GM19043 (cell line): ENCODE data around the gene ADAMTS14.

ENCODE experiments used
- ATAC-seq: cut with Tn5 transposase; IDR thresholded peaks from one replicate; pipeline ENCODE4 v1.9.1; 2021; ENCODE audit warnings: low read depth; ENCODE audit not compliant: unreplicated experiment

The ADAMTS14 gene

DNA sequence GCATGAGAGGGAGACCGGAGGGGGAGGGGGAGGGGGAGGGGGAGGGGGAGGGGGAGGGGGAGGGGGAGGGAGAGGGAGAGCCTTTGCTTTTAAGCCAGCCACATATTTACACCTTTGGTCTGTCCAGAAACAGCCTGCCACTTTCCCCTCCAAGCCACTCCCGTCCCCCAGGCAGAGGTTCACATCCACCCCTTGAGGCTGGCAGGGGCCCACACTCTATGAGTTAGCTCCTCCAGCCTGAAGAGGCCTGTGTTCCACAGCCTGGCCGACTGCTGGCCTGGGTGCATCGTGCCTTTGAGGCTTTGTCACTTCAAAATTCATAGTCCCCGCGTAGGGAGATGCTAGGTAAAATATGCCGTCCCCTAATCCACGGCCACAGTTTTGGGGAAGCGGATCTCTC lies 16.5 kb downstream of the ADAMTS14 start:
- no peak for ATAC-seq

DNA sequence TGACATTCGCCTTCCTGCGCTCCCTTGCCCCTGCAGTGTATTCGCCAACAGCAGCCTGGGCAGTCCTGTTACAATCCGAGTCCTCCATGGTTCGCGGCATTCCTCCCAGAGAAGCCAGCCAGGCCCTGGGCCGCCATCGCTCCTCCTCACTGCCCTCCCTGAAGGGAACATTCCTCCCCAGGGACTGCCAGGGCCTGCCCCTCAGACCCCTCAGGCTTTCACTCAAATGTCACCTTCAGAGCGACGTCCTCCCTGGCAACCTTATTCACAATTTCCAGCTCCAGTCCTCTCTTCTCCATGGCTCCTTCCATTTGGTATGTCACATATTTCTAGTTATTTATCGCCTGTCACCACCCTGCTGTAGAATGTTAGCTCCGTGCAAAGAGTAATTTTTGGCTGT lies 17.4 kb downstream of the ADAMTS14 start:
- no peak for ATAC-seq

DNA sequence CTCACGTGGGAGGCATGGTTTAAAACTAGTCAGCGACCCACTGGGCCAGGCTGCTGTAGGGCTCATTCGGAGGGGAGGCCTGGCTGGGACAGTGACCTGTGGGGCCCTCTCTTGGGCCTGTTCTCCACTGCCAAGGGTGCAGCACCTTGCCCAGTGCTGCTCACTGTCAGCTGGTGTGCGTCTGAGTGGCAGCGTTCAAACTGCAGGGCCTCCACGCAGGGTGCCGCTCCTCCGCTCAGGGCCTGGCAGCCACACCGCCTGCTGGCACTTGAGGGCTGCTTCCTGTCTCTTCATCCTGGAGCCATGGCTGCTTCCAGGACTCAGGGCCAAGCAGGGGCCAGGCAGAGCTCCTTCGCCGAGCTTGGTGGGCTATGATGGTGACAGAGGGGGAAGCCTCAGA lies 18.3 kb downstream of the ADAMTS14 start:
- ATAC-seq, result no peak

DNA sequence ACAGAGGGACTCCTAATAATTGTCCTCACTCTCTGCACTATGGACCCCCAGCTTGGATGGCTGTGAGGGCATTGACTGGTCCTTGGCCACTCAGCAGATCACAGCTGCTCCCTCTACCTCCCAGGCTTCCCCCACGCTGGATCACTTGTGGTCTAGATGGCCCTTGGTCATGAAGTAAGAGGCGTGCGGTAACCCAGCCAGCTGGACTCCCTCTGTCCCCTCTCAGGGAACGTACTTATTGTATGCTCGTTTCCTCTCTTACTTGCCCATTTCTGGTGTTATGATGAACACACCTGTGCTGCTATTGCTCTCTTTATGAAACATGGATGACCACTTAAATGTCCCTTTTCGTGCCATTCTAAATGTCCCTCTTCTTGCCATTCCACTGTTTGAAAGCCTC lies 19.3 kb downstream of the ADAMTS14 start:
- no peak for ATAC-seq

DNA sequence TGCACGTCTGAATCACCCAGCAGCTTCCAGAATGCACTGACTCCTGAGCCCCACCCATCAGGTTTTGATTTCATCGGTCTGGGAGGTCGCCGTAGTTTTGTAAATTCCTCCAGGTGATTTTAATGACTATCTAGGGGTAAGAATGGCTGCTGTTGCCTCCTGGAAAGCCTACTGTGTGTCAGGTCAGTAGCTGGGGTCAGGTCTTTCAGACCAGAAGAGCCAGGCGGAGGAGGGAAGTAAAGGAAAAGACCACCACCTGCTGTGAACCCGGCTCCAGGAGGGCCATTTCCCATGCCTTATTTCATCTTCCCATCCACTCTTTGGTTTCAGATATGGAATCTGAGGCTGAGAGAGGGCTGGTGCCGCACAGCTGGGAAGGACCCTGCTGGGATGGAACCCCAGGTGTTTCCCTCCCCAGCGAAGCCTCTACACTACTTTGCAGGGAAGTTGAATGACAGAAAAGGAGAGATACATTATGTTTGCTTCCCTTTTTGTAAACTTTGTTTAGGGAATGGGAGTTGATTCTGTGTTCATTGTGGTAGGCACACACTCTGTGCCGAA lies 19.8 kb downstream of the ADAMTS14 start:
- ATAC-seq, result no peak

DNA sequence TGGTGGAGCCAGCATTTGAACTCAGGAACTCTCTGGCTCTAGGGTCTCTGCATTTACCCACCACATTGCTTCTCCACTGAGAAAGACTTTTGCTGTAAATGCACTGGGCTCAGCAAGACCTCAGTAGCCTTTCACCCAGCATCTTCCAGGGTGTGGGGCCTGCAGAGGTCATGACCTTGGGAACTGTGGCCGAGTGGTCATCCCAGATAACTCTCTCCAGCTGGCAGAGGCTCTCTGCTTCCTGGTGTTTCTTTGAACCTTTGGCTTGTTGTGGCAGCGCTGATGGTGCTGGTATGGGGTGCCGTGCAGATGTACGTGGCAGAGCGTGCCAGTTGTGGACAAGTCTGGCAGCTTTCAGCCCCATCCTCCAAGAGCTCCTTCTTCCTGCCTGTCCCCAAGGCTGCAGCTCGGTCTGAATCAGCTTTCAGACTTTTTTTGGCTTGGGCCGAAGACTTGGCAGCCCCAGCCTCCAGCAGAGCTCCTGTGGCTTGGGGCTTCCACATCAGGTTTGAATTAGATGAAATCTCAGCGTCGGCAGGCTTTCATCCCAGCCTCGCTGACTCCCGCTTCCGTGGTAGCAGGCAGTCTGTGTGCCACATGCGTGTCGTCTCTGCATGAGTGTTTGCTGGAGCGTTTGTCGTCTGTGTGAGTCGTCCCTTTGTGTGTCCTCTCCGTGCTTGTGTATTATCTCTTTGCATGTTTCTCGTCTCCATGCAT lies 21.5 kb downstream of the ADAMTS14 start:
- no peak for ATAC-seq

DNA sequence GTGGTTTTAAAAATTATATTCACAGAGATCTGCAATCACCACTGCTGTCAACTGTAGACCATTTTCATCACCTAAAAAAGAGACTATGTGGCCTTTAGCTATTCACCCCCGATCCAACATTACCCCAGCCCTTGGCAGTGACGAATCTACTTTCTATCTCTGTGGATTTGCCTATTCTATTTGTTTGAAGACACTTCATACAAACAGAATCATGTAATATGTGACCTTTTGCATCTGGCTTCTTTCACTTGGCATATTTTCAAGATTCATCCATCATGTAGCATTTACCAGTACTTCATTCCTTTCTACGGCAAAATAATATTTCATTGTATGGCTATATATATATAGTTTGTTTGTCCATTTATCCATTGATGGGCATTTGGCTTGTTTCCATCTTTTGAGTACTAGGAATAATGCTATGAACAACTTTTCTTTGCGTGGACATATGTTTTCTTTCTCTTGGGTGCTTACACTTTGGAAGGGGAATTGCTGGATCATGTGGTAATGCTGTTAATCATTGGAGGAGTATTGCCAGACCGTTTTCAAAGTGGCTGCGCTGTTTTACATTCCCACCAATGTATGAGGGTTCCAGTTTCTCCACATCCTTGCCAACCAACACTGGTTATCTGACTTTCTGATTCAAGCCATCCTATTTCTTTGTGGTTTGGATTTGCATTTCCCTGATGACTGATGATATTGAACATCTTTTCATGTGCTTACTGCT lies 22.3 kb downstream of the ADAMTS14 start:
- no peak for ATAC-seq

DNA sequence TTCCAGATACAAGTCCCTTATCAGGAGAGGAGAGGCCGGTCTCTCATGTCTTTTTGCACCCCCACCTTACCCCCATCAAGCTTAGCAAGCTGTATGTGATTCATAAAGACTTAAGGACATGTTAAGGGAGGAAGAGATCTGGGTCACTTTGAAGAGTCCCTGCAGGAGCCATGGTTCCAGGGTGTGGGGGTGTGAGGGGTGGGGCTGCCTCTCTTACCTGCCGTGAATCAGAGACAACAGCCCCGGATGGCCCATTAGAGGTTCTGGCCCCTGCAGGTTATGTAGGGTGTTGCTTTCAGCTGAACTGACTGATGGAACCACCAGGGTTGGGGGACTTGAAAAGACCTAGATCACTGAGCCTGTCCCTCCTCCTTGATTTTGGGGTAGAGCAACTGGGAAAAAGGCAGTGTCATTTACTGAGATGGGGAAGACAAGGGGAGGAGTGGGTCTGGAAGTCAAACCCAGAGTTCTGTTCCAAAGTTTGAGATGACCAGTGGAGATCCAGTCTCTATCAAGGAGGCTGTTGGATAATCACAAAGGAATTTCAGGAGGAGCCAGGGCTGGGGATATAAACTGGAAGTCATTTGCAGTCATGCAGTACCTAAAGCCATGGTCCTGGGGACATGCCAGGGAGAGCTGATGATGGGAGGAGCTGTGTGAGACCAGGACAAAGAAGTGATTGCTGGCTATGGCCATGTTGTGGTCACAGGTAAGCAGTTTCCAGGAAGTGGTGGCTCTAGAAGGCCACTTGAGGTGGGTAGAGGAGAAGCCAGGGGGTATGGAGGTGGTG lies 23.1 kb downstream of the ADAMTS14 start:
- no peak for ATAC-seq

DNA sequence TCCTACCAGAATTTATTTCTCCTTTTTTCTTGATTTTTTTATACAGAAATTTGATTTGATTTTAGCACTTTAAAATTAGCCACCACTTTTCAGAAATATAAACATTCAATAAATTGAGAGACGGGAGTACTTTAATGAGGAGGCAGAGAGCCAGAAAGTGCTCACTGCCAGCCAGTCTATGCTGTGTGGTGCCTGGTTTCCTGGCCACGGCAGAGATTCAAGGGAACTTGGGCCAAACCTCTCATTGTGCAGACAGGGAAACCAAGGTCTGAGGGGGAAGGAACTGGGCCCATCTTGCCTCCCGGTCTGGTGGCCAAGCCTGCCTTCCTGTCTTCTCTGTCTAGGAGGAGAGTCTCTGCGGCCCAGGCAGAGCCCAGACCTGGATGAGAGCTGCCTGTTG lies 25.9 kb downstream of the ADAMTS14 start:
- no peak for ATAC-seq

DNA sequence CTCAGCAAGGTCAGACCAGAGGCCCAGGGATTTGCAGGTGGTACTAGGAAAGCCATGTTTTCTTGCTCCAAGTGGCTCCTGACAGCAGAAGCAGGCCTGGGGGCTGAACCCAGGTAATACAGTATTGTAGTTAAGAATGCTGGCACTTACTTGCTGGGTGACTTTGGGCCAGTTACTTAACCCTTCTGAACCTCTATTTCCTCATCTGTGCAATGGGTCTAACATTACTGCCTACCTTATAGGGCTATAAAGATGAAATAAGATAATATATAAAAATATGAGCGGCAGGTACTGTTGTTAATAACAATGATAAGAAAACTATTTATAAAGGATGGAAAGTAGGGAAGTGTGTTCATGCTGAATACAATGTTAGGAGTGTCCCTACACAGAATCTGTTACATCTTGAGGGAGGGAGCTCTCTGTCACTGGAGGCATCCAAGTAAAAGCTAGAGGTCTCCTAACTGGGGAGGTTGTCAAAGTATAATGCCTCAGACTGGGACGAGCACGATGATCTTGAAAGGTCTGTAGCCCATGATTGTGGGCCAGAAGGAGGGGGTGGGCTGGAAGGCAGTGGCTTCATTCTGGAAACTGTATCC lies 26.9 kb downstream of the ADAMTS14 start:
- no peak for ATAC-seq

DNA sequence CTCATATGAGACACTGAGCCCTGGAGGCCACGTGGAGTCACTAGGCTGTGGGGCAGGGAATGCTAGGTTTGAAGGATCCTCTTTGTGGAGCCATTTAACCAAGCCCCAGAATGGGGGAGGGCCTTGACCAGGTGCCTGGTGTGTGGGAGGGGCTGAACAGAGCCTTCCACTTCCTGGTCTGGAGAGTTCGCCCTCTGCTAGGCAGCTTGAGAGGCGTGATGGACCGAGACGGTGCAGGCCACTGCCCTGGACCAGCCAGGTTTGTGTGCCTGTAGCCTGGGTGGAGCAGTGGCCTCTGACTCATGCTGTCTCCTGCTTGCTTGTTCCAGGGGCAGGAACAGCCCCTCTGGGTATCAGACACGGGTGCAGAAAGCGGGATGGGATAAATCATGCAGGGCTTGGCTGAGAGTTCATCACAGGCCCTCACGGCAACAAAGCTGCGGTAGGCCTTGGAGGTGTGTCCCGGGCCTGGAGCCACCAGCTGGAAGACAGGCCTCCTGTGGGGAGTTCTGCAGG lies 27.4 kb downstream of the ADAMTS14 start:
- no peak for ATAC-seq

DNA sequence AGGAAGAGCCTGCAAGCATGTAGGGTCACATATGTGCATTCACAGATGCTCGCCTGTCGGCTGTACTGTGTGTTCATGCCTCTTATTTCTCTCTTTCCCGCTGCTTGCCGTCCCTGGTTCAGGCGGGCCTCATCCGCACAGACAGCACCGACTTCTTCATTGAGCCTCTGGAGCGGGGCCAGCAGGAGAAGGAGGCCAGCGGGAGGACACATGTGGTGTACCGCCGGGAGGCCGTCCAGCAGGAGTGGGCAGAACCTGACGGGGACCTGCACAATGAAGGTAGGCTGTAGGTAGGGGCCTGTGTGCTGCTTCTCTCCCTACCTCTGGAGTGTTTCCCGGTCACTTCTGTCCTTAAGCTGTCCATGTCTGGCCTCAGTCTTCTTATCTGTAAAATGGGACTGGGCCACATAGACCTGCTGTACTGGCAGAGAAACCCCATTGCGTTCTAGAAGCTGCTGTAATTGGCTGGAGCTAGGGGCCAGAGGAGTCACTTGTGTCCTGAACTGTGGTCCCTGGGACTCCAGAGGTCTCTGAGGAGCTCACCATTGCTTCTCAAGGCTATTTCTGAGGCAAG lies 30.0 kb downstream of the ADAMTS14 start:
- no peak for ATAC-seq

DNA sequence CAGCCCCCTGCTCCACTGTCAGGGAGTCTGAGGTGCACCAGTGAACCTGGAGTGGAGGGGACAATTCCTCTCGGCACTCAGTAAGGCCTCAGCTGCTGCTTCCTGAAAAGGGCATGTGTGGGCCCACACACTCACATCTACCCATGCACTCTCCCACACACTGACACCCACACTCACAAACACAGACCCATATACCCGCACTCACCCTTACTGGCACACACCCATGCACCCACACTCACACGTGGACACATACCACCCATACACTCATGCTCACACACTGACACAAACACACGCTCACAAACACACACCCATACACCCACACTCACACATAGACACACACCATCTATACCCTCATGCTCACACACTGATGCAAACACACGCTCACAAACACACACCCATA lies 31.9 kb downstream of the ADAMTS14 start:
- ATAC-seq, result no peak

DNA sequence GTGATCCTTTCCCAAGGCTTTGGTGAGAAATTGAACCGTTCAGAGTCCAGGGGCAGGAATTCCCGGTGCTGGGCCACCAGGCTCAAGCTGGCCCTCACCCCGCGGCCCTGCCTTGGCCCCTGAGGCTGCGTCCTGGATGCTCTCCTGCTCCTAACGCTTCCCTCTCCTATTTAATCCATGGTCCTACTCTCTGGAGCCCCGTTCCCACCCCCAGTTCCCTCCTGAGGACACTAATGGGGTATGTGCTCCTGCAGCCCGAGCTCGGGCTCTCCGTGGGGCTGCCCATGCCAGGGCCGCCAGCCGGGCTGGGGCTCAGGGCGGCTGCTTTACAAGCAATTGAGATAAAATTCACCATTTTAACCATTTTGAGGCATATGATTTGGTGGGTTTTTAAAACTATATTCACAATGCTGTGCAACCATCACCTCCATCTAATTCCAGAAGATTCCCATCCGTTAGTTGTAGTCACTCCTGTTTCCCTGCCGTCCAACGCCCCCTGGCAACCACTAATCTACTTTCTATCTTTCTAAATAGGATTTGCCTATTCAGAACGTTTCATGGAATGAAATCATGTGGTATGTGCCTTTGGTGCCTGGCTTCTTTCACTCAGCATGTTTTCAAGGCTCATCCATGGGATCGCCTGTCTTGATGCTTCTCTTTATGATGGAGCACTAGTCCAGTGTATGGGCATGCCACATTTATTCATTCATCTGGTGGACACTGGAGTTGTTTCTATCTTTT lies 33.0 kb downstream of the ADAMTS14 start:
- ATAC-seq, result no peak

DNA sequence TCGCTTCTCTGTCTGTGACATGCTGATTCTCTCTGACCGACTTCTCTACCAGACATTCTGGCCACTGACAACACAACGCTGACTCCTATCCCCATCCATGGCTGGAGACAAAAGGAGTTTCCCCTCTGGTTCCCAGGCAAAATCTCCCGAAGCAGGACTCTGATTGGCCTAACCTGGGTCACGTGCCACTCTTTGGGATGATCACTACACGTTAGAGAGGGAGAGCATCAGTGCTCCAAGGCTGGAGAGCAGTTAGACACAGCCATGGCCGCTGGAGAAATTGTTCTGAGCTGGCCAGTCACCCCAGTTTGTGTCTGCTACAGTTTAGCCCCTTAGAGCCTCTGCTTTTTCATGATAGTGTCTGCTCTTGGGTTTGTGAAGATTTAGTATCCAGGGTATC lies 38.9 kb downstream of the ADAMTS14 start:
- ATAC-seq, result no peak

DNA sequence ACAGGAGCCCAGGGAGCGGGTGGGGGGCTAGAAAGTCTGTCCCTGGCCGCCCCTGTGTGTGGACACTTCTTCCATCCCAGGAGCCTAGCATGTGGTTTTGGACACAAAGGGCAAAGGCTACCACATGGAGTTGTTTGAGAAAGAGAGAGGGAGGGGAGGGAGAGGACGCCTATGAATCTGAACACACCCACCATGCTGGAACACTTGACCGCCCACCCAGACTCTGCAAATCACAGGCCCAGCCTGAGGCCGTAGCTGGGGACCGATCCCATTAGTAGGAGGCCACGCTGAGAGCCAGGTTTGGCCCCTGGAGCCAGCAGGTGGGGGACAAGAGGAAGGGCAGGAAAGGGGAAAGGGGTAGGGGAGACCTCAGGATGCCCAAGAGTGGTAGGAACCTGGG lies 39.6 kb downstream of the ADAMTS14 start:
- ATAC-seq, result no peak

DNA sequence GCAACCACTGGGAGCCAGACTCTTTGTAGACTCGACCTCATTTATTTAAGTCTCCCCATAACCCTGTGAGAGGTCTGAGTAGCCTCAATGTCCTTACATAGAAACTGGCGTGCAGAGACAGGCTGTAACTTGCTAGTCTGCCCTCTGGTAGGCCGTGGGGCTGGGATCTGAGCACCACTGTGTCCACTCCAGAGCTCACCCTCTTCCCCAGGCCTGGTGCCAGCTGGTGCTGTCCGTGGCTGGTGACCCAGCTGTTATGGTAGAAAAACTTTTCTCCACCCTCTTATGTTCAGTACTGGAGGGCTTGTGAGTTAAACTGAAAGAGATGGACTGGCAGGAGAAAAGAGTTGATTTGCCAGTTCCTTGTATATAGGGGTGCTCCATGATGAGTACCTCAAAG lies 41.9 kb downstream of the ADAMTS14 start:
- ATAC-seq, result no peak

DNA sequence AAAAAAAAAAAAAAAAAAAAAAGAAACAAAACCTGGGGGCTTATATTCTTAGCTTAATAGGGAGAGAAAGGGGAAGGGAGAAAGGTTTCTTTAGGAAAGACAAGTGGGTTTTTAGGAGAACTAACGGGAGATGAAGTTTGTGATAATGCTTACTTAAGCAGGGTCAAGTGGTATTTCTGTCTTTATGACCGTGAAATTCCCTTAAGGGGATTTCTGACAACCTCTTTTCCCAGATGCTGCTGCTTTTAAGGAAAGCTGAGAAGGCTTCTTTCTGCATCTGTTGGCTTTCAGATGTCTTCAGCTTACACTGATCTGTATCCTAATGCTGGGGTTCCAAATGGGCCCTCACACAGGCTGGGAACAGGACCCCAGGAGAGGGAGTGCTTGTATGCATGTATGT lies 42.6 kb downstream of the ADAMTS14 start:
- no peak for ATAC-seq
